GM21717 (cell line): ENCODE data around the gene ANKK1.

ENCODE experiments used
- ATAC-seq: cut with Tn5 transposase; IDR thresholded peaks from one replicate; pipeline ENCODE4 v1.9.1; 2021; ENCODE audit warnings: mild to moderate bottlenecking, moderate library complexity; ENCODE audit not compliant: unreplicated experiment

ANKK1 gene, protein sequence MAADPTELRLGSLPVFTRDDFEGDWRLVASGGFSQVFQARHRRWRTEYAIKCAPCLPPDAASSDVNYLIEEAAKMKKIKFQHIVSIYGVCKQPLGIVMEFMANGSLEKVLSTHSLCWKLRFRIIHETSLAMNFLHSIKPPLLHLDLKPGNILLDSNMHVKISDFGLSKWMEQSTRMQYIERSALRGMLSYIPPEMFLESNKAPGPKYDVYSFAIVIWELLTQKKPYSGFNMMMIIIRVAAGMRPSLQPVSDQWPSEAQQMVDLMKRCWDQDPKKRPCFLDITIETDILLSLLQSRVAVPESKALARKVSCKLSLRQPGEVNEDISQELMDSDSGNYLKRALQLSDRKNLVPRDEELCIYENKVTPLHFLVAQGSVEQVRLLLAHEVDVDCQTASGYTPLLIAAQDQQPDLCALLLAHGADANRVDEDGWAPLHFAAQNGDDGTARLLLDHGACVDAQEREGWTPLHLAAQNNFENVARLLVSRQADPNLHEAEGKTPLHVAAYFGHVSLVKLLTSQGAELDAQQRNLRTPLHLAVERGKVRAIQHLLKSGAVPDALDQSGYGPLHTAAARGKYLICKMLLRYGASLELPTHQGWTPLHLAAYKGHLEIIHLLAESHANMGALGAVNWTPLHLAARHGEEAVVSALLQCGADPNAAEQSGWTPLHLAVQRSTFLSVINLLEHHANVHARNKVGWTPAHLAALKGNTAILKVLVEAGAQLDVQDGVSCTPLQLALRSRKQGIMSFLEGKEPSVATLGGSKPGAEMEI

GRCh38 chr11:113387605-113388211 is at the start of gene ANKK1:
TSS of gene ANKK1 (plus strand) at chr11:113387779. CDS start at chr11:113387885, 106 bp downstream.
- ATAC-seq = no peak

GRCh38 chr11:113338730-113339129 is 48.8 kb upstream of the ANKK1 start:
- ATAC-seq = no peak

DNA sequence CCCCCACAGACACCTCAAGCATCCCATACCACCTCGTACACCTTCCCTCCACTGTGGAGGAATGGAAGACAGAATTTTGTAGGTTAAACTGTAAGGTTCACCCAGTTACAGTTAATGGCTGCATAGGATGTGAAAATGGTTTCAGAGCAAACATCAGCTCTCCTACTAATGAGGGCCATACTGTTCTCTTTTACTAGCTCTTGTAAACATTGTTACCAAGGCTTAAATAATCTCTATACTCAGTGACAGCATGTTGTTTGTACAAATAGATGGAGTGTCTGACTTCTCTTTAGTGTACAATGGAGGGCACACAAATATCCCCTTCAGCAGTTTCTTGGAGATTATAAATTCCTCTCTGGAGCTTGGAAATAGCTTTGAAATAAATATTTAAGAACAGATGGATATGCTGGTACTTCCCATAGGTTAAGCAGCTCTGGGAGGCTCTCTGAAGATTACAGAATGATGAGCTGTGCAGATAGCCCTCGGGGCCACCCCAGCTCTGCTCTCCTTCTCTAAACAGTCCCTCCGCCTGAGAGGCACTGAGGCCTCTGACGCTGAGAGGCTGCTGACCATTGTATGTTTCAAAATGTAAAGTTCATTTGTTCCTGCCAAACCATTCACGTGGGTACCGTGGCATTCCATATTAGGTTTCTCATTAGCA is 47.5 kb upstream of the ANKK1 start:
- no peak for ATAC-seq

- no peak for ATAC-seq
Observed at GRCh38 chr11:113341388-113342165, 46.0 kb upstream of the ANKK1 start.

DNA sequence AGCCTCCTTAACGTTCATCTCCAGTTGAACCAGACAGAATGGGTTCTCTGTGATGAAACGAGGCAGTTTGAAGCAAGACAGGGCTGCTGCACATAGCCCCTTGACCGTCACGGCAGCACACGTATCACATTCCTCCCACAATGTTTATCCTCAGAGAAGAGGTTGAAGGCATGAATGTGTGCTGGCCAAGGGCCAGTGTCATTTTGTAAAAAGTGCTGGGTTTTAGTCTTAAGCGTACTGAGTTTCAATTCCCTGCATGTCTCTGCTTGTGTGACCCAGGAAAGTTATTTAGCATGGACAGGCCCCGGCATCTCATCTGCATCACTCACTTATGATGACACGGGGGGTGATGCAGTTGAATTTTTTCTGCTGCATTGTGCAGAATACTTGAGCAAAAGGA is 41.6 kb upstream of the ANKK1 start:
- ATAC-seq = no peak

DNA sequence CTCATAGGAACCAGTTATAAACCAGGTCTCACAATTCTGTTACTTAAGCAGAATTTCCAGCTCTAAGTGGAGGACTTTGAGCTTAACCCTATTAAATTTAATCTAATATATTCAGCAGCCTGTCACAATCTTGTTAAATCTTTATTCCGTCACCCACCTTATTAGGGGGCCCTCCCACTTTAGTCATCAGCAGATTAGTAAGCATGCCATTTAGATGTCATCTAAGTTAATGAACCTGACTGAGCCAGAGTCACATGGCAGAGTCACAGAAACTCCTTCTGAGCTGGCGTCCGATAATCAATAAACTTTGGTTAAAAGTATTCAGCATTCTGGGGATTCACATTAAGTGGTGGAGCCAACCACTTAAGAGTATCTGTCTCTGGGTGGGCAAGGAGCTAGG is 38.1 kb upstream of the ANKK1 start:
- no peak for ATAC-seq

GRCh38 chr11:113350336-113351067 is 37.1 kb upstream of the ANKK1 start:
- ATAC-seq = no peak

GRCh38 chr11:113351068-113351450 is 36.5 kb upstream of the ANKK1 start:
- no peak for ATAC-seq

- ATAC-seq = no peak
Observed at GRCh38 chr11:113351480-113351879, 36.1 kb upstream of the ANKK1 start.

- no peak for ATAC-seq
Observed at GRCh38 chr11:113356203-113356602, 31.4 kb upstream of the ANKK1 start.

DNA sequence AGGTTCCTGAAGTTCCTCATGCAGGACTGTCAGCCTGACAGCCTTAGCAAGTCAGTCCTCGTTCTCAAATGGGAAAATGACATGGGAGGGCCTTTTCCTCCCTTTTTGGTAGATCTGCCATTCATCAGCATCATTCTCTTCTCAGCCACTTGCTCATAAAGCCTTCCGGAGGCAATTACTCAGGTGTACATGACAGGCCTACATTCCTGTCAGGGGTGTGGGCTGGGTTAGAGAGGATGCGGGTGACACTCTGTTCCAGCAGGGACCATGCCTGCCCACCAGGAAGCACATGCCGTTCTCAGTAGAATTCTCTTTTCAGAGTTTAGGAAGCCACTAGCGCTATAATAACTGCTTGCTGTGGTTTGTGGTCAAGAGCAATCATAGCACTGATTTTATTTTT is 24.2 kb upstream of the ANKK1 start:
- ATAC-seq = no peak

- no peak for ATAC-seq
Observed at GRCh38 chr11:113363996-113364641, 23.5 kb upstream of the ANKK1 start.

- no peak for ATAC-seq
Observed at GRCh38 chr11:113365895-113366294, 21.7 kb upstream of the ANKK1 start.

DNA sequence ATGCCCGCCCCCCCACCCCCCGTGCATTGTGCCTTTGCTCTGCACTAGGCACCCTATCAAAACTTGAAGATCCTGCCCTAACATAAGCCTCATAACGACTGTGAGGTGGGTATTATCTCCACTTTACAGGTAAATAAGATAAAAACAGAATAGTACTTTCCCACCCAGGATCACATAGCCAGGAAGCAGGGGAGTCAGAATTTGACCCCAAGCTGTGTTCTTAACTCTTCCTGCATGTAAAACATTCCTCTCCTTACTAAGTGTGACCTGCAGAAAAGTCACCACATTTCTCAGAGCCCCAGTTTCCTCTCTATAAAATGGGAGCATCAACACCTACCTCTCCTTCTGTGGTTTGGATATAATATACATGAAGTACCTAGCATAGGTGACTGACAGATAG is 18.2 kb upstream of the ANKK1 start:
- no peak for ATAC-seq

GRCh38 chr11:113370634-113371033 is 16.9 kb upstream of the ANKK1 start:
- ATAC-seq = no peak

DNA sequence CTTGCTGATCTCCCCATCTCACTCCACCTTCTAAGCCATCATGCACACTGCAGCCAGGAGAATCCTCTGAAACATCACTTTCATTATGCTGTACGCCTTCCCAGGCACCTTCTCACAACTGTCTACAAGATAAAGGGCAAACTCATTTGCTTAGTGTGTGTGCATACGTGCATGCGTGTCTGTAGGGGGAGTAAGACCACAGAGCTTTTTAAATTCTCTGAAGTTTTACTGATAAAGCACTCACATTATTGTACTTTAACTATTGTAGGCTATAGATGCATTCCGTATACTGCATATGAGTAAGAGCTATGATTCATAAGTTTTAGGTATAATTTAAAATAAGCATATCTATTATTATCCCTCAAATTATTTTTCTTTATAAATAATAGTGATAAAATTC is 15.3 kb upstream of the ANKK1 start:
- ATAC-seq = no peak

GRCh38 chr11:113373306-113373705 is 14.3 kb upstream of the ANKK1 start:
- ATAC-seq = no peak

DNA sequence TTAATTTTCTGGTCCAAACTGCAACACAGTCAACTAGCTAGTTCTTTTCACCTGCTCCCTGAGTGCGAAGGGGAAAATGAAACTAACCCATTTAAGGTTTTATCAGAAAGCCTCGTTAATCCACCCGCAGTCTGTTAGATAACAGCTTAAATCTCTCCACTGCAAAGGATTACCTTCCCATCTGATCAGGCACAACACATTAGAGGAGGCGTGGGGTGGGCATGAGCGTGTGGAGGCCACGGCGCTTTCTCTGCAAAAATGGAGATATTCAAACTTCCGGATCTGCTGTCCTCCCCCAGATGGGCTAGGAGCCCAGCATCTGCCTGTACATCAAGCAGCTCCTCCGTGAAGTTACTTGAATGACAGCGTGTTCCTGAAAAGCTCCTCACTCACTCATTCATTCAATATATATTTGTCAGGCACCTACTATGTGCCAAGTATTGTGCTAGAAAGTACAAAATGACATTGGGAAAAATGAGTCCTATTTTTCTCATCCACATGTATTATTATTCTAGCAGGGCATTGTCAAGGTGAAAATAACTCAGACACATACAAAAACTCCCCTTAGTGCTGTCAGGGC is 13.5 kb upstream of the ANKK1 start:
- no peak for ATAC-seq

GRCh38 chr11:113375402-113375801 is 12.2 kb upstream of the ANKK1 start:
- ATAC-seq = no peak
